Measurements from ENCODE around the gene DPAGT1. TPM values are rescaled to one million over a fixed set of nuclear protein-coding genes. Genes with fewer than 3 reads are reported as not detected.

The DPAGT1 gene
- total and polyA plus RNA-seq, 2 of the 8 experiments (the other 6 are each of a cell fraction or from before 2014, with no cell fraction given), result 59.8 to 236 TPM

GRCh38 chr11:119047205-119047604 lies 54.4 kb downstream of the DPAGT1 start:
- FAIRE-seq (no peak), DNase-seq (ENCODE audit: low read depth in 1 of 2, low spot score in 2 of 2) (no peak)
- no peak overlapping the region for H3K27ac ChIP-seq (ENCODE audit: low read depth, low read length)
- H2BK12ac ChIP-seq (ENCODE audit: low read depth, low read length), result no peak overlapping the region
- WGBS, 2 experiments (ENCODE audit: extremely low coverage in 1 of 2, insufficient coverage in 1 of 2, insufficient read length in 1 of 2, insufficient replicate concordance in 2 of 2, low coverage in 1 of 2, low lambda C conversion rate in 2 of 2, missing lambda C conversion rate in 1 of 2), result 91% methylated on average over 5 of the region's 6 CpGs; no CpG with 5 or more reads in 1 of the 2 experiments
- H2AK5ac ChIP-seq (ENCODE audit: low read depth, low read length), result no peak overlapping the region
- no peaks in the 10 kb centered on the region for H3K27me3 ChIP-seq (replicated peaks in 1 of 4; ENCODE audit: control insufficient read depth in 3 of 4, extremely low read depth in 1 of 4, insufficient read depth in 3 of 4, low read length in 3 of 4)
- no peak overlapping the region for H4K91ac ChIP-seq (replicated peaks; ENCODE audit: insufficient read length, low read length)
- no peak overlapping the region for H3K18ac ChIP-seq (ENCODE audit: extremely low read depth, low read length)
- ChIA-PET CTCF (ENCODE audit: partially characterized antibody) (interaction anchor here (0.8 to 1.6 kb wide), 6 partner anchors 9 to 278 kb away, joined by 3 to 5 read pairs (median 3); partner anchors contain the start of genes RPS25 and TRAPPC4), POLR2A (ENCODE audit: partially characterized antibody) (interaction anchor here (1.0 to 5.7 kb wide), 9 partner anchors 8 to 255 kb away, joined by 3 to 45 read pairs (median 4); partner anchors contain the start of genes CENATAC, HMBS, HYOU1 and VPS11)
- no peak overlapping the region for H2BK120ac ChIP-seq (replicated peaks; ENCODE audit: low read depth, low read length)
- H3K23me2 ChIP-seq (ENCODE audit: low read depth, low read length), result no peaks in the 10 kb centered on the region
- no peak overlapping the region for H2BK15ac ChIP-seq (ENCODE audit: low read length)
- no peak overlapping the region for H3K56ac ChIP-seq (replicated peaks; ENCODE audit: insufficient read length, low read depth, low read length)
- no peak overlapping the region for H3K4ac ChIP-seq (replicated peaks; ENCODE audit: insufficient read length, low read depth, low read length)
- H3K23ac ChIP-seq (ENCODE audit: insufficient read length), result no peak overlapping the region
- H3K14ac ChIP-seq (ENCODE audit: insufficient read length), result no peak overlapping the region
- H2AFZ ChIP-seq (ENCODE audit: low read length), result no peak overlapping the region
- H3K9me3 ChIP-seq (ENCODE audit: insufficient read depth in 2 of 2, low read depth in 1 of 2, low read length in 1 of 2), result no peaks in the 10 kb centered on the region
- H3K36me3 ChIP-seq (ENCODE audit: control insufficient read depth in 2 of 4, insufficient read depth in 4 of 4, low read length in 3 of 4), result peaks cover 42 to 66% (median 61%) of the 10 kb centered on the region in 4 experiments
- H3K4me3 ChIP-seq (ENCODE audit: extremely low read depth in 1 of 4, insufficient read depth in 2 of 4, low read depth in 3 of 4, low read length in 4 of 4), result no peak overlapping the region
- H3K79me1 ChIP-seq (ENCODE audit: low read depth, low read length), result 0 out of 2 replicates have a peak, but pooled peaks cover 5% of the 10 kb centered on the region
- peaks cover 0 to 3% (median 0%) of the 10 kb centered on the region in 4 experiments; a peak in 1 of 7 replicates for H3K4me1 ChIP-seq (replicated peaks in 1 of 4; ENCODE audit: control insufficient read depth in 3 of 4, insufficient read depth in 4 of 4, low read length in 3 of 4)
- no peak overlapping the region for H3K4me2 ChIP-seq (ENCODE audit: insufficient read depth in 1 of 2, low read depth in 2 of 2, low read length in 2 of 2)
- no peak overlapping the region for H2BK5ac ChIP-seq (ENCODE audit: low read depth, low read length)
- H4K20me1 ChIP-seq (replicated peaks in 1 of 2; ENCODE audit: control insufficient read depth in 1 of 2, insufficient read depth in 2 of 2, low read length in 2 of 2), result peaks cover 2 to 18% of the 10 kb centered on the region in 2 experiments
- H2BK20ac ChIP-seq (ENCODE audit: low read length), result no peak overlapping the region
- H4K8ac ChIP-seq (ENCODE audit: extremely low read depth, insufficient read depth, low read length), result no peak overlapping the region
- no peak overlapping the region for H3K9ac ChIP-seq (replicated peaks in 1 of 4; ENCODE audit: extremely low read depth in 1 of 4, low read depth in 3 of 4, low read length in 3 of 4)
- no peaks in the 10 kb centered on the region for H3K79me2 ChIP-seq (ENCODE audit: control insufficient read depth in 1 of 2, insufficient read depth in 2 of 2, low read length in 2 of 2)
- no peak overlapping the region for H4K5ac ChIP-seq (ENCODE audit: insufficient read length, low read depth, low read length)
- TF ChIP-seq CTBP2 (IDR thresholded peaks at IDR 0.05; ENCODE audit: borderline replicate concordance, insufficient read depth, insufficient read length, low read length) (no peak), JUND (IDR thresholded peaks at IDR 0.05; ENCODE audit: low read length) (no peak), RNF2 (IDR thresholded peaks at IDR 0.05; ENCODE audit: borderline replicate concordance, low read depth, low read length, missing control alignments, poor library complexity, severe bottlenecking) (no peak), TCF12 (IDR thresholded peaks at IDR 0.05; ENCODE audit: low read depth, low read length) (no peak), SUZ12 (IDR thresholded peaks at IDR 0.05; ENCODE audit: low read length) (no peak), TAF1 (IDR thresholded peaks at IDR 0.05; ENCODE audit: low read depth, low read length) (no peak), BACH1 (IDR thresholded peaks at IDR 0.05; ENCODE audit: low read length) (no peak), POLR2A (IDR thresholded peaks at IDR 0.05; ENCODE audit: control extremely low read depth in 1 of 2, low read depth in 2 of 2, low read length in 2 of 2) (no peak), POLR2AphosphoS5 (IDR thresholded peaks at IDR 0.05; ENCODE audit: low read depth, low read length) (no peak), NRF1 (IDR thresholded peaks at IDR 0.05; ENCODE audit: low read depth, low read length) (no peak), SP2 (IDR thresholded peaks at IDR 0.05; ENCODE audit: low read length) (no peak), BRCA1 (IDR thresholded peaks at IDR 0.05; ENCODE audit: low read depth, low read length) (no peak), SP4 (IDR thresholded peaks at IDR 0.05; ENCODE audit: low read length) (no peak), SAP30 (IDR thresholded peaks at IDR 0.05; ENCODE audit: insufficient read depth, insufficient replicate concordance, low read length) (no peak), YY1 (IDR thresholded peaks at IDR 0.05; ENCODE audit: low read depth, low read length) (no peak)
